ENCODE measurements around the gene SERINC5.

- no peak for TF ChIP-seq ZBTB33 (IDR thresholded peaks at IDR 0.05; ENCODE audit: borderline replicate concordance, low read depth)
- no peak for TF ChIP-seq CTCF (IDR thresholded peaks at IDR 0.05)
- no peak for TF ChIP-seq SMC3 (IDR thresholded peaks at IDR 0.05; ENCODE audit: low read depth, low read length)
- TF ChIP-seq POLR2AphosphoS5 (IDR thresholded peaks at IDR 0.05; ENCODE audit: low read depth, low read length): no peak
- TF ChIP-seq FOXJ3 (CRISPR knock-in tag; IDR thresholded peaks at IDR 0.05): no peak
- no peak for TF ChIP-seq RFX5 (IDR thresholded peaks at IDR 0.05; ENCODE audit: low read length)
- TF ChIP-seq RXRA (IDR thresholded peaks at IDR 0.05; ENCODE audit: borderline replicate concordance, low read depth): no peak
- TF ChIP-seq MAX (IDR thresholded peaks at IDR 0.05; ENCODE audit: low read depth): no peak
- no peak for TF ChIP-seq RCOR1 (IDR thresholded peaks at IDR 0.05; ENCODE audit: low read length)
- TF ChIP-seq EP300 (IDR thresholded peaks at IDR 0.05; ENCODE audit: borderline replicate concordance in 1 of 2, low read depth in 1 of 2, low read length in 1 of 2): no peak
These were observed 35.9 kb upstream of the SERINC5 start for GRCh38 chr5:80291761-80292160.
